ENCODE results near the gene CD74. TPM values are rescaled to one million over a fixed set of nuclear protein-coding genes. Genes with fewer than 3 reads are reported as not detected.

Gene CD74
- total and polyA plus RNA-seq, 2 of the 4 experiments (the other 2 are of a cell fraction), result 0.18 to 1.1 TPM

DNA sequence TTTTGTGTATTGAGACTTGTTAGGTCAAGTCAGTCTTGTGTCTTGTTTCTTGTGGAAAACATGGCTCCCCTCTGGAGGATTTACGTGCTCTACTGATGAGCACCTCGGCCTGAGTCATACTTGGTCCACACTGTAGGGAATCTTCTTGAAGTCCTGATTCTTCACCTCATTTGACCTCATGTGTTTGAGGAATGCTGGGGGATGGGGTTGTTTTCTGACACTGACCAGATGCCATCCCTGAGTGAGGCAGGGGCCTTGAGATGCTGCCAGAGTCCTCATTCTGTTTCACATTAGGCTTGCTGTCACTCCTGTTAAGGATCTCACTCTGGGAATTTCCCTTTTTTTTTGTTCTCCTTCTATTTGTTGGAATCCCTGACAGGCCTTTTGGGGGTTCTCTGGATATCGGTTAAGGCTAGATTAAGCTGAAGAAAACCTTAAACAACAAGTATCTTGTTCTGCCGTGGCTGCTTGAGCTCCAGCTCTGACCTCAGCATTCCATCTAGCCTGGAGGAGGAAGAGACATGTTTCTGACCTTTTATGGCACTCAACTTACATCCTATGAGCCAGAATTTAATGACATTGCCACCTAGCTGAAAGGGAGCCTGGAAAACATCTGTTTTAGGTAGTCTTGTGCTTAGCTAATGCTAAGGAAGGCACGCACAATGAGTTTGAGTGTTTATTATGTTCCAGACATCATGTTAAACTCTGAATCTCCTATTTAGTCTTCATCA, 34.6 kb downstream of the CD74 start:
- peak overlapping the region; percentile 94 for H3K18ac ChIP-seq (ENCODE audit: low read depth, low read length)
- POLR2A ChIA-PET (ENCODE audit: unreplicated experiment), result interaction anchor here (0.7 kb wide), 2 partner anchors 16 to 58 kb away, joined by 3 to 5 read pairs; no protein-coding TSS in a partner anchor
- TF ChIP-seq CEBPB (IDR thresholded peaks at IDR 0.05; ENCODE audit: low read depth, low read length) (no peak), NFE2L2 (IDR thresholded peaks at IDR 0.05; ENCODE audit: low read depth, low read length) (peak; percentile 61; the same call in 1 of the 2 replicates), RAD21 (IDR thresholded peaks at IDR 0.05; ENCODE audit: low read length) (no peak; the same call in 1 of the 2 replicates), SMC3 (IDR thresholded peaks at IDR 0.05; ENCODE audit: low read depth, low read length) (no peak), RFX5 (IDR thresholded peaks at IDR 0.05; ENCODE audit: low read depth, low read length) (no peak), MAFK (IDR thresholded peaks at IDR 0.05; ENCODE audit: low read depth, low read length) (no peak; the same call in 1 of the 2 replicates), RCOR1 (IDR thresholded peaks at IDR 0.05; ENCODE audit: insufficient replicate concordance, low read length) (no peak), FOS (IDR thresholded peaks at IDR 0.05; ENCODE audit: low read depth, low read length) (peak; percentile 86), MXI1 (IDR thresholded peaks at IDR 0.05; ENCODE audit: borderline replicate concordance, low read depth, low read length) (peak; percentile 36; the same call in 1 of the 2 replicates), POLR2A (IDR thresholded peaks at IDR 0.05; ENCODE audit: low read depth, low read length) (peak; percentile 12; the same call in 1 of the 2 replicates), CHD1 (IDR thresholded peaks at IDR 0.05; ENCODE audit: low read depth, low read length) (no peak), BHLHE40 (IDR thresholded peaks at IDR 0.05; ENCODE audit: low read depth, low read length) (peak; percentile 65), MAZ (IDR thresholded peaks at IDR 0.05; ENCODE audit: borderline replicate concordance, low read depth, low read length) (peak; percentile 37; the same call in 1 of the 2 replicates)
- TF ChIP-seq, protein P1, sequence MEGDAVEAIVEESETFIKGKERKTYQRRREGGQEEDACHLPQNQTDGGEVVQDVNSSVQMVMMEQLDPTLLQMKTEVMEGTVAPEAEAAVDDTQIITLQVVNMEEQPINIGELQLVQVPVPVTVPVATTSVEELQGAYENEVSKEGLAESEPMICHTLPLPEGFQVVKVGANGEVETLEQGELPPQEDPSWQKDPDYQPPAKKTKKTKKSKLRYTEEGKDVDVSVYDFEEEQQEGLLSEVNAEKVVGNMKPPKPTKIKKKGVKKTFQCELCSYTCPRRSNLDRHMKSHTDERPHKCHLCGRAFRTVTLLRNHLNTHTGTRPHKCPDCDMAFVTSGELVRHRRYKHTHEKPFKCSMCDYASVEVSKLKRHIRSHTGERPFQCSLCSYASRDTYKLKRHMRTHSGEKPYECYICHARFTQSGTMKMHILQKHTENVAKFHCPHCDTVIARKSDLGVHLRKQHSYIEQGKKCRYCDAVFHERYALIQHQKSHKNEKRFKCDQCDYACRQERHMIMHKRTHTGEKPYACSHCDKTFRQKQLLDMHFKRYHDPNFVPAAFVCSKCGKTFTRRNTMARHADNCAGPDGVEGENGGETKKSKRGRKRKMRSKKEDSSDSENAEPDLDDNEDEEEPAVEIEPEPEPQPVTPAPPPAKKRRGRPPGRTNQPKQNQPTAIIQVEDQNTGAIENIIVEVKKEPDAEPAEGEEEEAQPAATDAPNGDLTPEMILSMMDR (conservative IDR thresholded peaks at IDR 0.05; ENCODE audit: low read depth, low read length), result no peak
- TF ChIP-seq, protein P2, sequence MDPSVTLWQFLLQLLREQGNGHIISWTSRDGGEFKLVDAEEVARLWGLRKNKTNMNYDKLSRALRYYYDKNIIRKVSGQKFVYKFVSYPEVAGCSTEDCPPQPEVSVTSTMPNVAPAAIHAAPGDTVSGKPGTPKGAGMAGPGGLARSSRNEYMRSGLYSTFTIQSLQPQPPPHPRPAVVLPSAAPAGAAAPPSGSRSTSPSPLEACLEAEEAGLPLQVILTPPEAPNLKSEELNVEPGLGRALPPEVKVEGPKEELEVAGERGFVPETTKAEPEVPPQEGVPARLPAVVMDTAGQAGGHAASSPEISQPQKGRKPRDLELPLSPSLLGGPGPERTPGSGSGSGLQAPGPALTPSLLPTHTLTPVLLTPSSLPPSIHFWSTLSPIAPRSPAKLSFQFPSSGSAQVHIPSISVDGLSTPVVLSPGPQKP (IDR thresholded peaks at IDR 0.05; ENCODE audit: borderline replicate concordance, low read depth, low read length), result 0 out of 2 replicates have a peak, but pooled peaks have one; percentile 59

More for the DNA sequence above, 34.6 kb downstream of the CD74 start:
- H2BK20ac ChIP-seq (ENCODE audit: low read depth, low read length), result peak overlapping the region; percentile 88
- BruUV-seq (replicated peaks), result no TSS peak
- WGBS, 2 experiments (ENCODE audit: extremely low coverage in 2 of 2, insufficient read length in 1 of 2), result no CpG with 5 or more reads among the region's 5 CpGs
- peak overlapping the region; percentile 99 for H2AK5ac ChIP-seq (ENCODE audit: low read depth, low read length)
- CTCF ChIA-PET, result interaction anchor here (0.6 kb wide), 1 partner anchor 61 kb away, joined by 5 read pairs; no protein-coding TSS in a partner anchor
- peaks cover 9% of the 10 kb centered on the region for H3K9me1 ChIP-seq (ENCODE audit: insufficient read depth, low read length)
- ATAC-seq (ENCODE audit: low read depth) (peak; percentile 85), DNase-seq (peak; percentile 99)
- peak overlapping the region; percentile 74 to 93 for H4K8ac ChIP-seq (ENCODE audit: low read depth in 2 of 2, low read length in 2 of 2)
- H3K14ac ChIP-seq (replicated peaks; ENCODE audit: low read depth, low read length), result peak overlapping the region; percentile 97
- H2AK9ac ChIP-seq (replicated peaks; ENCODE audit: low read depth, low read length, poor library complexity), result peak overlapping the region; percentile 90
- peak overlapping the region; percentile 88 for H3K23ac ChIP-seq (ENCODE audit: low read depth, low read length)
- H3K4me3 ChIP-seq (ENCODE audit: insufficient read depth, low read depth, low read length), result no peak overlapping the region
- H3K27ac ChIP-seq (ENCODE audit: insufficient read depth, low read length), result peak overlapping the region; percentile 87
- peak overlapping the region; percentile 97 for H3K4ac ChIP-seq (ENCODE audit: low read depth, low read length)
- H3K9me3 ChIP-seq (ENCODE audit: control insufficient read depth, insufficient read depth, low read length), result peaks cover 7% of the 10 kb centered on the region
- H3K79me1 ChIP-seq (ENCODE audit: low read depth in 1 of 2, low read length in 2 of 2), result peaks cover 7 to 27% of the 10 kb centered on the region in 2 experiments
- H2BK120ac ChIP-seq (ENCODE audit: low read depth, low read length), result peak overlapping the region; percentile 96
- dilution Hi-C loops (cut with HindIII; ENCODE audit: low sequenced_read_pairs, unreplicated experiment) (no loop called here), in situ Hi-C loops (cut with MboI; ENCODE audit: low sequenced_read_pairs) (no loop called here), intact Hi-C loops (cut with micrococcal nuclease) (loop anchor here (1.0 kb wide), 2 partner anchors 21 to 56 kb away; partner anchors contain the start of gene TCOF1)
- H3K36me3 ChIP-seq (ENCODE audit: control insufficient read depth, insufficient read depth, low read length), result peaks cover 72% of the 10 kb centered on the region
- peaks cover 8% of the 10 kb centered on the region; the same call in 1 of the 2 replicates for H4K20me1 ChIP-seq (ENCODE audit: insufficient read depth, low read length)
- peak overlapping the region; percentile 97 for H2BK15ac ChIP-seq (ENCODE audit: low read depth, low read length)
- peak overlapping the region; percentile 3; the same call in 1 of the 2 replicates for H3K4me2 ChIP-seq (ENCODE audit: low read depth, low read length)
- peak overlapping the region; percentile 98 for H3K56ac ChIP-seq (ENCODE audit: extremely low read depth, insufficient read depth, low read length)
- peak overlapping the region; percentile 36 for H2AFZ ChIP-seq (replicated peaks; ENCODE audit: low read length, poor library complexity)
- H4K5ac ChIP-seq (ENCODE audit: low read depth, low read length), result peak overlapping the region; percentile 84
- H2BK5ac ChIP-seq (ENCODE audit: low read depth, low read length, poor library complexity, severe bottlenecking), result peak overlapping the region; percentile 88
- H4K91ac ChIP-seq (ENCODE audit: insufficient read depth, low read depth, low read length), result peak overlapping the region; percentile 87
- H3K4me1 ChIP-seq (ENCODE audit: control insufficient read depth, insufficient read depth, low read length), result peaks cover 20% of the 10 kb centered on the region
- H3K9ac ChIP-seq (ENCODE audit: low read depth, low read length), result 0 out of 2 replicates have a peak overlapping the region, but pooled peaks have one; percentile 8
- H3K27me3 ChIP-seq (ENCODE audit: control insufficient read depth, insufficient read depth, low read length), result no peaks in the 10 kb centered on the region
